Measurements from ENCODE around the gene SERPINH1. TPM values are rescaled to one million over a fixed set of nuclear protein-coding genes. Genes with fewer than 3 reads are reported as not detected.

SERPINH1 gene
- total RNA-seq, 1 experiment from 2014 or later, result 89.8 TPM

DNA sequence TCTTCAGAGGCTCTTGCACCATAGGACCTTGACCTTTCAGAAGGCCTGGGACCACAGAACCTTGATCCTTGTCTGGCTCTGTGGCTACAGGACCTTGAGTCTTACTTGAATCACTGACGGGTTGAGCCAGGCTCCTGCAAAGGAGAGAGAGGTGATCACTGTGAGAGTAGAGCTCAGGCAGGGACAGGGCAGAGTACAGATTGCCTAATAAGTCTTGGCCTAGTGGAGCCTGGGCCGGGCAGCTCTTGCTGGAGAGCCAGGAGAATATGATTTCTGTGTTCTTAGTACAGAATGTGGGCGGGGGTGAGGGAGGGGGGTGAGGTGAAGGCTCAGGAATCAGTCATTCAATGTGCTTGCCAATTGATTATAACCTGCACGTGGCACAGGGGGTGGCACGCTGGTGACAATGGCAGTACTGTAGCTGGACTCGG lies 26.0 kb downstream of the SERPINH1 start:
- Histone ChIP-seq H3K27ac (ENCODE audit: low read length) (no peak overlapping the region), H3K4me3 (ENCODE audit: low read depth in 2 of 2, low read length in 2 of 2) (no peak overlapping the region), H3K9me3 (ENCODE audit: control insufficient read depth, insufficient read depth, low read depth, low read length) (no peaks in the 10 kb centered on the region), H3K27me3 (ENCODE audit: control insufficient read depth, insufficient read depth, low read length) (no peaks in the 10 kb centered on the region), H3K36me3 (ENCODE audit: control insufficient read depth, insufficient read depth, low read length) (no peaks in the 10 kb centered on the region), H3K4me1 (ENCODE audit: control insufficient read depth, insufficient read depth, low read length) (peaks cover under 1% of the 10 kb centered on the region; the same call in 1 of the 2 replicates)
- ATAC-seq (no peak), DNase-seq (ENCODE audit: low read depth, low spot score) (no peak)
- TF ChIP-seq POLR2AphosphoS5 (IDR thresholded peaks at IDR 0.05; ENCODE audit: low read depth, low read length) (no peak), SIN3A (IDR thresholded peaks at IDR 0.05; ENCODE audit: borderline replicate concordance, insufficient read depth, low read depth, low read length) (no peak), CTCF (IDR thresholded peaks at IDR 0.05) (no peak), TCF7L2 (IDR thresholded peaks at IDR 0.05; ENCODE audit: low read depth, low read length) (no peak)
- TF ChIP-seq, protein P1, sequence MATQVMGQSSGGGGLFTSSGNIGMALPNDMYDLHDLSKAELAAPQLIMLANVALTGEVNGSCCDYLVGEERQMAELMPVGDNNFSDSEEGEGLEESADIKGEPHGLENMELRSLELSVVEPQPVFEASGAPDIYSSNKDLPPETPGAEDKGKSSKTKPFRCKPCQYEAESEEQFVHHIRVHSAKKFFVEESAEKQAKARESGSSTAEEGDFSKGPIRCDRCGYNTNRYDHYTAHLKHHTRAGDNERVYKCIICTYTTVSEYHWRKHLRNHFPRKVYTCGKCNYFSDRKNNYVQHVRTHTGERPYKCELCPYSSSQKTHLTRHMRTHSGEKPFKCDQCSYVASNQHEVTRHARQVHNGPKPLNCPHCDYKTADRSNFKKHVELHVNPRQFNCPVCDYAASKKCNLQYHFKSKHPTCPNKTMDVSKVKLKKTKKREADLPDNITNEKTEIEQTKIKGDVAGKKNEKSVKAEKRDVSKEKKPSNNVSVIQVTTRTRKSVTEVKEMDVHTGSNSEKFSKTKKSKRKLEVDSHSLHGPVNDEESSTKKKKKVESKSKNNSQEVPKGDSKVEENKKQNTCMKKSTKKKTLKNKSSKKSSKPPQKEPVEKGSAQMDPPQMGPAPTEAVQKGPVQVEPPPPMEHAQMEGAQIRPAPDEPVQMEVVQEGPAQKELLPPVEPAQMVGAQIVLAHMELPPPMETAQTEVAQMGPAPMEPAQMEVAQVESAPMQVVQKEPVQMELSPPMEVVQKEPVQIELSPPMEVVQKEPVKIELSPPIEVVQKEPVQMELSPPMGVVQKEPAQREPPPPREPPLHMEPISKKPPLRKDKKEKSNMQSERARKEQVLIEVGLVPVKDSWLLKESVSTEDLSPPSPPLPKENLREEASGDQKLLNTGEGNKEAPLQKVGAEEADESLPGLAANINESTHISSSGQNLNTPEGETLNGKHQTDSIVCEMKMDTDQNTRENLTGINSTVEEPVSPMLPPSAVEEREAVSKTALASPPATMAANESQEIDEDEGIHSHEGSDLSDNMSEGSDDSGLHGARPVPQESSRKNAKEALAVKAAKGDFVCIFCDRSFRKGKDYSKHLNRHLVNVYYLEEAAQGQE (IDR thresholded peaks at IDR 0.05; ENCODE audit: insufficient read depth in 1 of 2, low read depth in 2 of 2, low read length in 1 of 2), result no peak
- intact Hi-C loops (cut with micrococcal nuclease; ENCODE audit: unreplicated experiment) (no loop called here), in situ Hi-C loops (cut with HindIII; ENCODE audit: low pct_unique_long_range_greater_than_20kb, low sequenced_read_pairs) (no loop called here)
- ChIA-PET POLR2A (no interaction called here), CTCF (no interaction called here)
- no TSS peak for BruUV-seq (replicated peaks)

DNA sequence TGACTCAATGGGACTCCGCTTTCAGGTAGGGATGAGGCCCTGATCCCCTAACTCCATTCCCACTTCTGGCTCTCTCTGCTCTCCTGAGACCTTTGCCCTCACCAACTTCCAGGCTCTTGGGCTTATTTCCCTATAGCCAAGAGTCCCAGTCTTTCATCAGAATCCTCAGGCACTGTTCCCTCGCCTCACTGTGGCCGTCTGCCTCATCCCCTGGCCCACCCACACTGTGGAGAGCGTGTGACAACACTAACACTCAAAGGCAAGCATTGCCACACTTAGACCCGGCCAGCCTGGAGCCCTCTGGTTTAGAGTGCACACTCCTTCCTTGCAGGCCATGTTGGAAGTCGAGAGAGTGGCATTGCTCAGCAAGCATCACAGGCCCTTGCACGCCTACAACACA lies 27.0 kb downstream of the SERPINH1 start:
- Histone ChIP-seq H3K36me3 (ENCODE audit: control insufficient read depth, insufficient read depth, low read length) (no peaks in the 10 kb centered on the region), H3K27ac (ENCODE audit: low read length) (no peak overlapping the region), H3K27me3 (ENCODE audit: control insufficient read depth, insufficient read depth, low read length) (no peaks in the 10 kb centered on the region), H3K4me1 (ENCODE audit: control insufficient read depth, insufficient read depth, low read length) (no peaks in the 10 kb centered on the region), H3K4me3 (ENCODE audit: low read depth in 2 of 2, low read length in 2 of 2) (no peak overlapping the region), H3K9me3 (ENCODE audit: control insufficient read depth, insufficient read depth, low read depth, low read length) (no peaks in the 10 kb centered on the region)
- DNase-seq (ENCODE audit: low read depth, low spot score) (no peak), ATAC-seq (no peak)
- intact Hi-C loops (cut with micrococcal nuclease; ENCODE audit: unreplicated experiment), result no loop called here
- TF ChIP-seq SIN3A (IDR thresholded peaks at IDR 0.05; ENCODE audit: borderline replicate concordance, insufficient read depth, low read depth, low read length) (no peak), CTCF (IDR thresholded peaks at IDR 0.05) (no peak), TCF7L2 (IDR thresholded peaks at IDR 0.05; ENCODE audit: low read depth, low read length) (no peak), POLR2AphosphoS5 (IDR thresholded peaks at IDR 0.05; ENCODE audit: low read depth, low read length) (no peak)
- TF ChIP-seq, protein P1 (IDR thresholded peaks at IDR 0.05; ENCODE audit: insufficient read depth in 1 of 2, low read depth in 2 of 2, low read length in 1 of 2), result no peak
- ChIA-PET CTCF (interaction anchor here (0.5 to 0.6 kb wide), 2 partner anchors 339 to 394 kb away, joined by 3 to 4 read pairs; no protein-coding TSS in a partner anchor), POLR2A (no interaction called here)
- no TSS peak for BruUV-seq (replicated peaks)
- in situ Hi-C loops (cut with HindIII; ENCODE audit: low pct_unique_long_range_greater_than_20kb, low sequenced_read_pairs), result no loop called here
